ENCODE measurements around the gene NFE2.
"Not testable (repeated sequence)": the region's sequence is repeated elsewhere in the genome, so short reads cannot be mapped to it uniquely, and the experiment has no call there.

The NFE2 gene

GRCh38 chr12:54304187-54304810 lies 3.5 kb upstream of the NFE2 start:
- DNase-seq, result no peak

- DNase-seq, result no peak
Measured at GRCh38 chr12:54303640-54304039, 2.8 kb upstream of the NFE2 start.

- no peak for DNase-seq
Measured at GRCh38 chr12:54301428-54302048, 723 bp upstream of the NFE2 start.

GRCh38 chr12:54300225-54300731 lies 537 bp downstream of the NFE2 start:
- no peak for DNase-seq

- no peak for DNase-seq
Measured at GRCh38 chr12:54299515-54300224, 1.1 kb downstream of the NFE2 start.

GRCh38 chr12:54298904-54299303 lies 1.9 kb downstream of the NFE2 start:
- no peak for DNase-seq

GRCh38 chr12:54296393-54297099 lies 4.3 kb downstream of the NFE2 start:
- DNase-seq, result no peak

GRCh38 chr12:54294953-54295566 lies 5.8 kb downstream of the NFE2 start:
- no peak for DNase-seq

- peak in 1 of 2 experiments; percentile 12 for DNase-seq
Measured at GRCh38 chr12:54294152-54294952, 6.5 kb downstream of the NFE2 start.

- DNase-seq, result no peak
Measured at GRCh38 chr12:54292931-54293241, 7.9 kb downstream of the NFE2 start.

GRCh38 chr12:54292083-54292930 lies 8.5 kb downstream of the NFE2 start:
- no peak for DNase-seq

GRCh38 chr12:54287261-54288157 lies 13.3 kb downstream of the NFE2 start:
- DNase-seq, result no peak

GRCh38 chr12:54286042-54287030 lies 14.5 kb downstream of the NFE2 start:
- no peak for DNase-seq

- no peak for DNase-seq
Measured at GRCh38 chr12:54285150-54286041, 15.4 kb downstream of the NFE2 start.

- not testable (repeated sequence) for DNase-seq
Measured at GRCh38 chr12:54284070-54284780, 16.6 kb downstream of the NFE2 start.

- DNase-seq, result no peak
Measured at GRCh38 chr12:54282949-54283593, 17.7 kb downstream of the NFE2 start.

- DNase-seq, result not testable (repeated sequence)
Measured at GRCh38 chr12:54281694-54282093, 19.1 kb downstream of the NFE2 start.
